HepG2 (cell line): ENCODE data around the gene BTRC. TPM values are rescaled to one million over a fixed set of nuclear protein-coding genes. Genes with fewer than 3 reads are reported as not detected.

ENCODE experiments used
- ATAC-seq: fragments of 200-7000 bp; cut with Tn5 transposase; 3 replicates; pipeline ENCODE4 v1.9.1; 2020; ENCODE audit warnings: mild to moderate bottlenecking, moderate library complexity
- BruUV-seq: library from RNA; stranded (reverse); fragments of 400-500 nt; replicated peaks from 2 replicates; lab custom pipeline; 2021; lab: Mats Ljungman, UMichigan
- CTCF ChIA-PET: fragments of 300-600 bp; formaldehyde crosslinking; extraction: SDS; loops from one replicate; lab custom pipeline; 2021; ENCODE audit warnings: low total read pairs, inconsistent platforms, low intra/inter-chr PET ratio; lab: Yijun Ruan, JAX
- POLR2A ChIA-PET: fragments of 350-600 bp; sonication (Branson Sonifier 250); formaldehyde crosslinking; loops from one replicate; lab custom pipeline; 2020; ENCODE audit warnings: antibody characterized with exemption, inconsistent platforms; lab: Yijun Ruan, JAX
- DNase-seq: peaks from one replicate; pipeline ENCODE4 v3.0.0-alpha.2; 2015; ENCODE audit warnings: low spot score
- FAIRE-seq: peaks from 3 replicates; lab custom pipeline; 2011; peaks lifted over from hg19 to GRCh38; lab: Jason Lieb, UNC
- H2AFZ ChIP-seq: one replicate; pipeline ENCODE4 v1.6.1; 2011; ENCODE audit warnings: low read length, inconsistent platforms
- H3K27ac ChIP-seq: fragments of 300-600 bp; 3 replicates; pipeline ENCODE4 v1.8.0; 2011; ENCODE audit warnings: mixed run types, mild to moderate bottlenecking, mixed read lengths, low read length, inconsistent platforms; ENCODE audit not compliant: insufficient read depth; ENCODE audit errors: extremely low read length
- H3K27me3 ChIP-seq, 2 experiments: fragments of 200-600 bp in 1 of 2; 2 replicates in 1 of 2; 3 replicates in 1 of 2; pipeline versions ENCODE4 v1.6.0 to v1.8.0; 2011; ENCODE audit warnings: low read length in 2 of 2, mild to moderate bottlenecking in 2 of 2, moderate library complexity in 2 of 2, inconsistent platforms in 1 of 2; ENCODE audit not compliant: insufficient read depth in 2 of 2, control insufficient read depth in 1 of 2
- H3K36me3 ChIP-seq, 2 experiments: fragments of 200-600 bp in 1 of 2; replicated peaks in 1 of 2; 2 replicates in 1 of 2; 3 replicates in 1 of 2; pipeline versions ENCODE4 v1.5.1 to v1.8.0; 2011; ENCODE audit warnings: low read length in 2 of 2, inconsistent platforms in 1 of 2; ENCODE audit not compliant: insufficient read depth in 2 of 2, control insufficient read depth in 1 of 2
- H3K4me1 ChIP-seq: 2 replicates; pipeline ENCODE4 v1.5.1; 2012; ENCODE audit warnings: low read length, inconsistent platforms; ENCODE audit not compliant: insufficient read depth
- H3K4me2 ChIP-seq: 2 replicates; pipeline ENCODE4 v1.6.0; 2011; ENCODE audit warnings: low read depth, low read length, inconsistent platforms
- H3K4me3 ChIP-seq, 3 experiments: fragments of 200-600 bp in 1 of 3; sonication (generic), shearing (Covaris generic) in 1 of 3; replicated peaks in 1 of 3; 2 replicates each; pipeline ENCODE4 v1.5.1; 2011 to 2016; ENCODE audit warnings: low read length in 3 of 3, inconsistent platforms in 2 of 3, low read depth in 2 of 3, mild to moderate bottlenecking in 2 of 3, control low read depth in 1 of 3, mixed read lengths in 1 of 3; ENCODE audit not compliant: insufficient read depth in 1 of 3
- H3K79me2 ChIP-seq: one replicate; pipeline ENCODE4 v1.6.1; 2011; ENCODE audit warnings: low read length, inconsistent platforms; ENCODE audit not compliant: insufficient read depth
- H3K9ac ChIP-seq: 2 replicates; pipeline ENCODE4 v1.6.0; 2011; ENCODE audit warnings: mild to moderate bottlenecking, low read depth, low read length, inconsistent platforms; ENCODE audit not compliant: insufficient read depth
- H3K9me3 ChIP-seq: 2 replicates; pipeline ENCODE4 v1.5.1; 2012; ENCODE audit warnings: mild to moderate bottlenecking, low read length
- H4K20me1 ChIP-seq: 2 replicates; pipeline ENCODE4 v1.6.0; 2011; ENCODE audit warnings: inconsistent platforms, mild to moderate bottlenecking, low read length, moderate library complexity; ENCODE audit not compliant: insufficient read depth
- ADNP ChIP-seq: sonication (generic); formaldehyde crosslinking; IDR thresholded peaks from 2 replicates; pipeline ENCODE4 v1.4.0; 2020; ENCODE audit warnings: missing genetic modification reagents
- ATF7 ChIP-seq, 2 experiments: fragments of 450-650 bp in 1 of 2; sonication (generic) in 1 of 2; formaldehyde crosslinking in 1 of 2; IDR thresholded peaks; 2 replicates each; pipeline versions ENCODE4 v1.4.0 to v1.6.1; 2016 to 2020; ENCODE audit warnings: antibody characterized with exemption in 1 of 2, mild to moderate bottlenecking in 1 of 2, missing genetic modification reagents in 1 of 2
- EEA1 ChIP-seq: sonication (generic); formaldehyde crosslinking; IDR thresholded peaks from 2 replicates; pipeline ENCODE4 v1.5.1; 2020; ENCODE audit warnings: mild to moderate bottlenecking, missing genetic modification reagents, borderline replicate concordance
- KDM3A ChIP-seq: IDR thresholded peaks from 2 replicates; pipeline ENCODE4 v1.6.1; 2018; ENCODE audit warnings: low read depth, missing compliant biosample characterization
- MEIS2 ChIP-seq: sonication (generic); formaldehyde crosslinking; IDR thresholded peaks from 2 replicates; pipeline ENCODE4 v1.9.0; 2021; ENCODE audit warnings: mild to moderate bottlenecking, missing genetic modification reagents
- TGIF2 ChIP-seq: IDR thresholded peaks from 2 replicates; pipeline ENCODE4 v1.6.1; 2016; ENCODE audit warnings: control low read depth, missing compliant biosample characterization
- ZKSCAN8 ChIP-seq: IDR thresholded peaks from 2 replicates; pipeline ENCODE4 v1.6.1; 2016; ENCODE audit warnings: borderline replicate concordance, missing genetic modification reagents, missing compliant biosample characterization
- ZNF382 ChIP-seq: sonication (generic); formaldehyde crosslinking; IDR thresholded peaks from 2 replicates; pipeline ENCODE4 v1.5.0; 2020; ENCODE audit warnings: missing genetic modification reagents, mild to moderate bottlenecking, borderline replicate concordance
- WGBS: methylation state at CpG from one replicate; pipeline ENCODE4 v1.1.6; 2017; ENCODE audit warnings: low lambda C conversion rate; 5-methylcytosine and 5-hydroxymethylcytosine counted together
- in situ Hi-C: cut with HindIII; loops from 2 replicates; pipeline ENCODE4 v1.10.0; 2017; ENCODE audit warnings: low pct_unique_long_range_greater_than_20kb; ENCODE audit not compliant: extremely low pct_ligation_motif_present
- intact Hi-C: fragments of 100-400 bp; cut with micrococcal nuclease; formaldehyde crosslinking; loops from one replicate; pipeline ENCODE4 v1.10.0; 2022; ENCODE audit not compliant: unreplicated experiment
- polyA plus RNA-seq, 8 experiments: library from polyadenylated mRNA; depleted of rRNA in 3 of 8; stranded (reverse) in 7 of 8; unstranded in 1 of 8; fragments of >200 nt; fragmentation: Illumina TruSeq in 4 of 8; extraction: Trizol in 4 of 8; gene quantifications; 2 replicates each; pipeline versions ENCODE4 v1.2.1 to v1.2.3, GENCODE V29; 2011 to 2016; ENCODE audit warnings: low read depth in 4 of 8, missing spikeins in 1 of 8, mixed read lengths in 1 of 8; ENCODE audit not compliant: insufficient read depth in 1 of 8
- total RNA-seq, 5 experiments: library from RNA; depleted of rRNA; stranded (reverse); fragments of >200 nt; fragmentation: Illumina TruSeq; extraction: Trizol; gene quantifications; 2 replicates each; pipeline ENCODE4 v1.2.3, GENCODE V29; 2016; ENCODE audit warnings: low read depth in 1 of 5
- TF ChIP-seq, protein P1 (sequence below): sonication (generic); formaldehyde crosslinking; IDR thresholded peaks from 2 replicates; pipeline ENCODE4 v1.4.0; 2020; ENCODE audit warnings: missing genetic modification reagents, mild to moderate bottlenecking, borderline replicate concordance
- TF ChIP-seq, protein P2 (sequence below): sonication (generic); formaldehyde crosslinking; IDR thresholded peaks from 2 replicates; pipeline ENCODE4 v1.9.0; 2021; ENCODE audit warnings: missing genetic modification reagents, borderline replicate concordance
- TF ChIP-seq, protein P3 (sequence below): sonication (generic); formaldehyde crosslinking; IDR thresholded peaks from 2 replicates; pipeline ENCODE4 v1.8.1; 2023; ENCODE audit warnings: missing genetic modification reagents, inconsistent platforms, borderline replicate concordance

The BTRC gene
- total and polyA plus RNA-seq, 2 of the 13 experiments (the other 11 are each of a cell fraction or from before 2014, with no cell fraction given): 12.0 to 14.4 TPM

DNA sequence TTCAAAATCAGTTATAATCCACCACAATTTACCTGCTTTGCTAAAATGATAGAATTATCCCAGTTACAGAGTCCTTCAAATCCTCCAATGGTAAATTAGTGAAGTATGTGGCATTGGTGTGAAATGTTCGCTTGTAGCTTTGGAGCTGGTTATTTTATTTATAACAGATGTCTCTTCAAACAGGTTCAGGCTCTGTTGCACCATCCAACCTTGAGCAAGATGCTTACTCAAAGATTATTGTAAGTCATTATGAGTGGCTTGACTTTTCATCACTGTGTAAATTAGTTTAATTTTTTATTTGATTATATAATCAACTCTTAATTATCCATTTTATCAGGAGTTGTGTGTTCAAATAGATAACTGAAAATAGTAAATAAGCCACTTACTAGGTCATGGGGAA lies 99.4 kb downstream of the BTRC start:
- in situ Hi-C loops: no loop called here
- TF ChIP-seq ATF7 (IDR thresholded peaks at IDR 0.05) (no peak), ATF7 (CRISPR knock-in tag; IDR thresholded peaks at IDR 0.05) (no peak), KDM3A (no peak), ZKSCAN8 (CRISPR knock-in tag) (no peak), ADNP (no peak), EEA1 (CRISPR knock-in tag) (no peak), MEIS2 (CRISPR knock-in tag) (no peak), ZNF382 (CRISPR knock-in tag) (no peak), TGIF2 (no peak)
- TF ChIP-seq, protein P1, sequence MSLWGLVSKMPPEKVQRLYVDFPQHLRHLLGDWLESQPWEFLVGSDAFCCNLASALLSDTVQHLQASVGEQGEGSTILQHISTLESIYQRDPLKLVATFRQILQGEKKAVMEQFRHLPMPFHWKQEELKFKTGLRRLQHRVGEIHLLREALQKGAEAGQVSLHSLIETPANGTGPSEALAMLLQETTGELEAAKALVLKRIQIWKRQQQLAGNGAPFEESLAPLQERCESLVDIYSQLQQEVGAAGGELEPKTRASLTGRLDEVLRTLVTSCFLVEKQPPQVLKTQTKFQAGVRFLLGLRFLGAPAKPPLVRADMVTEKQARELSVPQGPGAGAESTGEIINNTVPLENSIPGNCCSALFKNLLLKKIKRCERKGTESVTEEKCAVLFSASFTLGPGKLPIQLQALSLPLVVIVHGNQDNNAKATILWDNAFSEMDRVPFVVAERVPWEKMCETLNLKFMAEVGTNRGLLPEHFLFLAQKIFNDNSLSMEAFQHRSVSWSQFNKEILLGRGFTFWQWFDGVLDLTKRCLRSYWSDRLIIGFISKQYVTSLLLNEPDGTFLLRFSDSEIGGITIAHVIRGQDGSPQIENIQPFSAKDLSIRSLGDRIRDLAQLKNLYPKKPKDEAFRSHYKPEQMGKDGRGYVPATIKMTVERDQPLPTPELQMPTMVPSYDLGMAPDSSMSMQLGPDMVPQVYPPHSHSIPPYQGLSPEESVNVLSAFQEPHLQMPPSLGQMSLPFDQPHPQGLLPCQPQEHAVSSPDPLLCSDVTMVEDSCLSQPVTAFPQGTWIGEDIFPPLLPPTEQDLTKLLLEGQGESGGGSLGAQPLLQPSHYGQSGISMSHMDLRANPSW (CRISPR knock-in tag): no peak
- TF ChIP-seq, protein P2, sequence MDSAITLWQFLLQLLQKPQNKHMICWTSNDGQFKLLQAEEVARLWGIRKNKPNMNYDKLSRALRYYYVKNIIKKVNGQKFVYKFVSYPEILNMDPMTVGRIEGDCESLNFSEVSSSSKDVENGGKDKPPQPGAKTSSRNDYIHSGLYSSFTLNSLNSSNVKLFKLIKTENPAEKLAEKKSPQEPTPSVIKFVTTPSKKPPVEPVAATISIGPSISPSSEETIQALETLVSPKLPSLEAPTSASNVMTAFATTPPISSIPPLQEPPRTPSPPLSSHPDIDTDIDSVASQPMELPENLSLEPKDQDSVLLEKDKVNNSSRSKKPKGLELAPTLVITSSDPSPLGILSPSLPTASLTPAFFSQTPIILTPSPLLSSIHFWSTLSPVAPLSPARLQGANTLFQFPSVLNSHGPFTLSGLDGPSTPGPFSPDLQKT (CRISPR knock-in tag): no peak
- TF ChIP-seq, protein P3, sequence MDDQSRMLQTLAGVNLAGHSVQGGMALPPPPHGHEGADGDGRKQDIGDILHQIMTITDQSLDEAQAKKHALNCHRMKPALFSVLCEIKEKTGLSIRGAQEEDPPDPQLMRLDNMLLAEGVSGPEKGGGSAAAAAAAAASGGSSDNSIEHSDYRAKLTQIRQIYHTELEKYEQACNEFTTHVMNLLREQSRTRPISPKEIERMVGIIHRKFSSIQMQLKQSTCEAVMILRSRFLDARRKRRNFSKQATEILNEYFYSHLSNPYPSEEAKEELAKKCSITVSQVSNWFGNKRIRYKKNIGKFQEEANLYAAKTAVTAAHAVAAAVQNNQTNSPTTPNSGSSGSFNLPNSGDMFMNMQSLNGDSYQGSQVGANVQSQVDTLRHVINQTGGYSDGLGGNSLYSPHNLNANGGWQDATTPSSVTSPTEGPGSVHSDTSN (CRISPR knock-in tag): no peak
- Histone ChIP-seq H3K9me3 (no peaks in the 10 kb centered on the region), H3K36me3 (no peaks in the 10 kb centered on the region), H3K9ac (no peak overlapping the region), H3K4me3 (no peak overlapping the region), H3K79me2 (no peaks in the 10 kb centered on the region), H3K27me3 (no peaks in the 10 kb centered on the region), H3K4me2 (no peak overlapping the region), H4K20me1 (no peaks in the 10 kb centered on the region), H3K4me1 (no peaks in the 10 kb centered on the region), H2AFZ (no peak overlapping the region), H3K27ac (no peak overlapping the region)
- no peak for FAIRE-seq
- 100% methylated on average over 1 of the region's 1 CpG for WGBS
- no peak for ATAC-seq
- no TSS peak for BruUV-seq
- no peak for DNase-seq
- intact Hi-C loops: no loop called here
- POLR2A ChIA-PET: no interaction called here
- CTCF ChIA-PET: no interaction called here
